Measurements from ENCODE around the gene PRSS33.

PRSS33 gene

DNA sequence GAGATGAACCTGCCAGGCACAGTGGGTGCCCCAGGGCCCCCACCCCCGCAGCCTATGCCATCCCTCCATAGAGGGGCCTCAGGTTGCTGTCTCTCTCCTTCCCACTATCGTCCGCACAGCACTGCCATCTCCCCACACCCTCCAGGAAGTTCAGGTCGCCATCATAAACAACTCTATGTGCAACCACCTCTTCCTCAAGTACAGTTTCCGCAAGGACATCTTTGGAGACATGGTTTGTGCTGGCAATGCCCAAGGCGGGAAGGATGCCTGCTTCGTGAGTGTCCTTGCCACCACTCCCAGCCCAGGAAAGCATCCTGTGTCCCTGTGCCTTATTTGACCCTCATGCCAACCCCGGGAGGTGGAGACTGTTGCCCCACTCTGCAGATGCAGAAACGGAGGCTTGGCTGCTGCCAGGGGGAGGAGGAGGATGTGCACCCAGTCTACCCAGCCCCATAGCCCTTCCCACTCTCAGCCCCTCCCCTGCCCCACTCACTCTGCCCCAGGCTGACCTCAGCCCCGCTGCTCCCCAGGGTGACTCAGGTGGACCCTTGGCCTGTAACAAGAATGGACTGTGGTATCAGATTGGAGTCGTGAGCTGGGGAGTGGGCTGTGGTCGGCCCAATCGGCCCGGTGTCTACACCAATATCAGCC lies 33.6 kb upstream of the PRSS33 start:
- no peak for DNase-seq

DNA sequence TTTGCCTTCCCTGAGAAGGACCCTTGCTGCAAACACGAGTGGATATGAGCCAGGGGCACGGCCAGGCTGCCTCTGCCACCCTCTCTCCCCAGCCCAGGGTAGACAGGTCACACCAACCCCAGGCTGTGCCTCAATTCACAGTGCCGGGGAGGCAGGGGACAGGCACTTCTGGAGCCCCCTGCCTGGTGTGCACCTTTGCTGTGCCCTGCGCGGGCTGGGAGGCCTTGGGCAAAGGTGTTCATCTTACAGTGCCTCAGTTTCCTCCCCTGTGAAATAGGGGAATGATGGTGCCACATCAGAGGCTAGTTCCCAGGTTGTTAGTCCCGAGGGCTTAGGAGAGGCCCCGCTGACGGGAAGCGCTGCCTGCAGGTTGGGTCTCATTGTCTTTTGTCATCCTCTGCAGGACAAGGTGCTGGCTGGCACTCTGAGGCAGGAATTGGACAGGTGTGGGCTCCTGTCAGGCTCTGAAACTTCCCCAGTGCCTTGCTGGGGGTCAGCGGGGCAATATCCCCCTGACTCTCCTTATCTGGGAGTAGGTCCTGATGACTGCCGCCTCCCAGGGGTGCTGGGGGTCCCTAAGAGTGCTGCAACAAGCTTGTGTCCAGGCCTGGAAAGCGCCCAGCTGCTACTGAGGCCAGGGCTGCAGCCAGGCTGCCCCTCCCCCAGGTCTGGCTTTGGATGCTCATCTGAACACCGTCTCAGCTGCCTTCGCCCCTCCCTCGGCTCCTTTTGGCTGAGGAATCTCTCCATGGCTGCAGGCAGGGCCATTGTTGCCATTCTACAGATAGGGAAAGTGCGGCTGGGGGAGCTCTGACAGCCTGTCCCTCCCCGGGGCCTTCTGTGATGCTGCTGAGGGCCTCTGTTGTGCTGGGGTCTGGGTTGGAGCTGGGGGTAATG lies 32.8 kb upstream of the PRSS33 start:
- no peak for DNase-seq

DNA sequence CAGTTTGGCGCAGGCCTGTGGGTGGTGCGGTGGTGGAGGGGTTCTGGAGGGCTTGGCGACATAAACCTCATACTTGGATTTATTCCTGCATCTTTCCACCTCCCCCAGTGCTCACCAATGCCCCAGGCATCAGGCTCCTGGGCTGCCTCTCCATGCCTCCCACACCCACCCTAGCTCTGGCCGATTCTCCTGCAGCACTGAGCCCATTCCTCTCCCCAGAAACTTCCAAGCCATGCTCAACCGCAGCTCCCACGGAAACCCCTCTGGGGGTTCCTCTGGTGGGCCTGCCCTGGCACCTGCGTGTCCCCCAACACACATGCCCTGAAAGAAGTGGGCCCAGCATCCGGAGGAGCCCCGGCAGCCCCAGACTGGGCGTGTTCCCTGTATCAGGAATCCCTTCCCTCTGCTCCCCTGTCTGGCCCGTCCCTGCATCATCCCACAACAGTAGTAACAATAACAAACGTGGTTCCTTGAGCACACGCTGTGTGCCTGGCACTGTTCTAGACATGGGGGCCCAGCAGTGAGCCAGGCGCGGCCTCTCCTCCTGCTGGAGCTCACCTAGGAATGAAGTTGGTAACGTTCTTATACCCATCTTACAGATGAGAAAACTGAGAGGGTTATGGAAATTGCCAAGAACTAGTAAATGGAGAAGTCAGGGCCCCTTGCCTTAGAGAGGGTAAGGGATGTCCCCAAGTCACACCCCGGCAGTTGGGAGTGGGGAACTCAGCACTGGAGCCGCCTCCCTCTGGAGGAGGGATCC lies 32.0 kb upstream of the PRSS33 start:
- DNase-seq, result no peak

DNA sequence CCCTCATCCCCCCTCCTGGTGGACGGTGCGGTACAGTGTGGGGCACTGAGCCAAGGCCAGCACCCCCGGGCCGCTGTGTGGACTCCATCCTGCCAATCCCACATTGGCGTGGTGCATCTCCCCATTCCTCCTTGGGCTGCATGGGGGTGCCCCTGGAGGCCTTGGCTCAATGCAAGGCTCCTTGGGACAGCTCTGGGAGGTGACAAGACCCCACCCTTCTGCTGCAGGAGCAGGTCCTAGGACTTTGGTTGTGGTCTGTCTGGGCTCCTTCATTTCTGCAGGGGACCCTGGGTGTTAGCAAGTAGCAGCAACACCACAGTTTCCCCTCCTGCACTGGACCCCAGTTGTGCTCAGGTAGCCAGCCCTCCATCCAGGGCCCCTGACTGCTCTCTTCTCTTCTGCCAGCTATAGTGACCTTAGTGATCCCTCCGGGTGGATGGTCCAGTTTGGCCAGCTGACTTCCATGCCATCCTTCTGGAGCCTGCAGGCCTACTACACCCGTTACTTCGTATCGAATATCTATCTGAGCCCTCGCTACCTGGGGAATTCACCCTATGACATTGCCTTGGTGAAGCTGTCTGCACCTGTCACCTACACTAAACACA lies 31.0 kb upstream of the PRSS33 start:
- DNase-seq, result no peak

DNA sequence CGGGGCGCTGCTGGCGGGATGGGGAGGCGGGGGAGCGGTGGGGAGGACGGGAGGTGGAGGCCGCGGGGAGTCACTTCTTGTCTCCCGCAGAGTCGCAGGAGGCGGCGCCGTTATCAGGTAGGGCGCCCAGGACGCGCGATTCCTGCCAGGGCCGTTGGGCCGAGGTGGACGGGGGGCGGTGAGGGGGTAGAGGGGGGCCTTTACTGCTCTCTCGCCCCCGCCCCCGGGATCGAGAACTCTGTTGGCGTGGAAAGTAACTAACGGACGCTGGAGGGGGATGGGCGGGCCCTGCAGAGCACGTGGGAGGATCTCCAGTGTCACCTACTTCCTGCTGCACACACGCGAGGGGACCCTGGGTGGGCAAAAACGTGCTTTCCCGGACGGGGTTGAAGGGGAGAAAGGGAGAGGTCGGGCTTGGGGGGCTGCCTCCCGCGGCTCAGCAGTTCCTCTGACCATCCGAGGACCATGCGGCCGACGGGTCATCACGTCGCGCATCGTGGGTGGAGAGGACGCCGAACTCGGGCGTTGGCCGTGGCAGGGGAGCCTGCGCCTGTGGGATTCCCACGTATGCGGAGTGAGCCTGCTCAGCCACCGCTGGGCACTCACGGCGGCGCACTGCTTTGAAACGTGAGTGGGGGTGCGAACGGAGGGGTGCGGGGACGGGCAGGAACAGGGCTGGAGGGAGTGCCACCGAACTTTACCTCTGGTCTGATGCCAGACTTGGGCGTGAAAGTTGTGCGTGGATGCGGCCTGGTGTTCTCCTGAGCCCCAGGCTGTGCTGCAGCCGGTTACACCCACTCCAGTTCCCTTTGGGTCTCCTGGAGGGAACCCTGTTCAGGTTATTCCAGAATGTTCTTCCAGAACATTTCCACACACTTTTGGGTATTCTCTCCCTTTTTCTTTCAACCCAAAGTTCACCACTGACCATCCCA lies 30.2 kb upstream of the PRSS33 start:
- no peak for DNase-seq

DNA sequence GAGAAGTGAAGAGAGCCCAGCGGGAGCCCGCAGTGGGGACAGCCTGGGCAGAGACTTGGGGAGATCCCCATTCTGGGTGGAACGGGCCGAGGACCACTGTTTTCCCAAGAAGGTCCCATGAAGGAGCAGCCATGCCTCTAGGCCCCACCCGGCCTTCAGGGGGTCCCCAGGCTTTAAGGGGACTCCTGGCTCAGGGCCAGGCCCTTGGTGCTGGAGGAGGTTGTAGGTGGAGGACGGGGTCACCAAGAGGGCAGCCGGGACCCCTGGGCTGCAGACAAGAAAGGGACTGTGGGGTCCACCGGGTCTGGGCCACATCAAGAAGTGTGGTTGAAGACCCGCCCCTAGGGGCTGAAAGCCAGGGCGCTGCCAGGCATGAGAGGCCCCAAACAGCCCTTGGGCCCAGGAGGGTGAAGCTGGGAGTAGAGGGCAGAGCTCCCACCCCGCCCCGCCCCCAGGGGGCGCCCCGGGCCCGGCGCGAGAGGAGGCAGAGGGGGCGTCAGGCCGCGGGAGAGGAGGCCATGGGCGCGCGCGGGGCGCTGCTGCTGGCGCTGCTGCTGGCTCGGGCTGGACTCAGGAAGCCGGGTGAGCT lies 29.5 kb upstream of the PRSS33 start, which contains the start of gene PRSS21:
Gene PRSS21, plus strand, starts transcription at position 487 of the 589 bp plus-strand sequence. Its CDS starts 32 bp downstream, at position 519.
- DNase-seq, result no peak

DNA sequence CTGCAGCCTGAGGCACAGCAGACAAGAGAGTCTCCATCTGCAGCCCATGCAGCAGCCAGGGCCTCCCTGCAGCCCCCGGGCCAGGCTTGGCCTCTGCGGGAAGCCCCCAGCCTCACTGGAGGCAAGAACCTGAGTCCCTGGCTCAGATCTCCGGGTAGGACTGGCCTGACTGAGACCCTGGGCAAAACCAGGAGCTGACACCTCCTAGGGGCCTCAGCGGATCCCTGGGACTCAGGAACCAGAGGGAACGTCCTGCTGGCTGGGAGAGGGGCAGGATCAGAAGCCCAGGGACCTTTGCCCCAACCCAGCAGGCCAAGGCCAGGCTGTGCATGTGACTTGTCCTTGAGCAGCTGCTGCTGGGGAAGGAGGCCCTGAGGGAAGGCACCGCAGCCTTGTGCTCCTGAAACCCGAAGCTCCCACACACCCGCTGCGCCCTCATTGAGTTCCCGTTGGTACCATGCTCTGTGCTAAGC lies 28.0 kb upstream of the PRSS33 start:
- no peak for DNase-seq

DNA sequence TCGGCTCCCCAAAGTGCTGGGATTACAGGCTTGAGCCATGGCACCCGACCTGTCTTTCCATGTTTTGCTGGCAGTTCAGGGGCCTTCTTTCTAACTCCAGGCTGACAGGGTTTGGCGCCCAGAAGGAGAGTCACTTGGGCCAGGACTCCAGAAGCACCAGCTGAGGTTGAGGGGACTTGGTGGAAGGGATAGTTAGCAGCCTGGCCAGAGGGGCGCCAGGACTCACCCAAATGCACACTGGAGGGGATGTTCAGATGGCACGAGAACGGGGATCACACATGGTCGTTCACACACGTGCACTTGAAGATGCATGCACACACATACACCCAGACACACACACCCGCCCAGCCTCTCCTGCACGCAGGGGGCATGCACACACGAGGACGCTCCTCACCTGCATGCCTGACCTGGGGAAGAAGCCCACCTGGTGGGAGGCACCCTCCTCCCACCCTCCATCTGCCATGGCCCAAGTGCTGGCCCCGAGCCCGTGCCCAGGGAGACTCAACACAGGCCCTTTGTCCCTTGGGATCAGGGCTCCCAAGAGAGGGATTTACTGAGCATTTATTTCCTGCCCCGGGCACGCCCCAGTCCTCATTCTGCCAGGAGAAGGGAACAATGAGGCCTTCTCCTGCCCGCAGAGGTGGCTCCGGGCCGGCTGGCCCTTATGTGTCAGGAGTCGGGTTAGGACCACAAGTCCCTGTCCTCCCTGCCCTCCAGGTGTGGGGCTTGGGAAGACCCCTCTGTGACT lies 27.4 kb upstream of the PRSS33 start:
- DNase-seq, result no peak

DNA sequence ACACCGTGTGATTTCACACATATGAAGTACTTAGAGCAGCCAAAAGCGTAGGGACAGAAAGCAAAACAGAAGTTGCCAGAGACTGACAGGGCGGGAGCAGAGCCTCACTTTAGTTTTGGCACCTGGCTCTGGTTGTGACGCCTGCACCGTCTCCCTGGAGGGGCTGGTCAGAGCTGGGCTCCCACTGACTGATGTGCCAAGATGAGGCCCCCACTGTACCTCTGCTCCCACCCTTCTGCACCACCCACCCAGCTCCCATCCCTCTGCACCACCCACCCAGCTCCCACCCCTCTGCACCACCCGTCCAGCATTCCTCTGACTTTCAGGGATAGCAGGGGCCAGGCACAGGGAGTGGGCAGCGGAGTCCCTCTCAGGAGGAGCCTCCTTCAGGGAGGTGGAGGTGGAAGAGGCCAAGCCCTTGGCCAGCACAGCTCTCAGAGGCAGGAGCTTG lies 26.4 kb upstream of the PRSS33 start:
- no peak for DNase-seq

DNA sequence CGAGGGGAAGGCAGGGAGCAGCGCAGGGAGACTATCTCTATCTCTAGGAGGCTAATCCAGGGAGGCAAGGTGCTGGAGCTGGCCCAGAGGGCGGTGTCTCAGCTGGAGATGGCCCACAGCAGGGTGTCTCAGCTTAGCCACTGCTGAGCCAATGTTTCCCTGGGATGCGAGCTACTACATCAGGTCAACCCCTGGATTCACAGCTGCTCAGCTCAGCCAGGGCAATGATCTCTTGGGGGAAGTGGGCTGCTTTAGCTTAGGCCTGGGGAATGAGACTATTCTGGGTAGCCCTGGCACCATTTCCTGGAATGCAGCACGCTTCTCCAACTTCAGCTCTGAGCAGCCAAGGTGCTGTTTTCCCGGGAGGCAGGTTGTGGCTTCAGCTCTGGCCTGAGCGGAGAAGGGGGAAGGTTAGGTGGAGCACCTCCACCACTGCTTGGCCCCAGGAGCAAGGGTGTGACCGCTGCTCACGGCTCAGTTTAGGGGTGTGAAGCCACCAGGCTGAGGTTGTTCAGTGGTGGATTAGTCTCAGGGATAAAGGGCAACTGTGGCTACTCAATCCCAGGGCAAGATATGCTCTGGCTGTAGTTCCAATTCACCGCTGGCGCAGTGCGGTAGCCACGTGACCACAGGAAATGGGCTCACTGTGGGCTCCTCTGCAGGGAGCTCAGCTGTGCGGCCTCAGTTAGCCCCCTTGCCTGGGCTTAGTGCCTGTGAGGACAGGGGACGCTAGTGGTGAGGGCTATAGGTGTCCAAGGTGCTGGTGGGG lies 24.5 kb upstream of the PRSS33 start:
- DNase-seq, result no peak

DNA sequence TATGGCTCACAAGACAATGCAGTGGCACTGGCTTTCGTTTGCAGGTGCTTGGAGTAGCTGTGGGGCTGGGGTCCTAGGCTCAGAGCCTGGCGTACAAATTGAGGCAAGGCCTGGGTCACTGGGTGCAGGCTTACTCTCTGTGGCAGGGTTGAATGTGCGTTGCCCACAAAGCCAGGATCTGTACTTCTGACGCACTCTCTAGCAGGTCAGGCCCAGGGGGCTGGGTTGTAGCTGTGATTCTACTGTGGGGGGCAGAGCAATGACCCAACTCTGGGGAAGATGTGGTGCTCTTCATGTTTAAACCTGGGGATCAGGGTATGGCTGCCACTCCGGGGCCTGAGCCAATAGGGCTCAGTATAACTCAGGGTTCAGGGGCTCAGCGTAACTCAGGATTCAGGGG lies 23.3 kb upstream of the PRSS33 start:
- no peak for DNase-seq

DNA sequence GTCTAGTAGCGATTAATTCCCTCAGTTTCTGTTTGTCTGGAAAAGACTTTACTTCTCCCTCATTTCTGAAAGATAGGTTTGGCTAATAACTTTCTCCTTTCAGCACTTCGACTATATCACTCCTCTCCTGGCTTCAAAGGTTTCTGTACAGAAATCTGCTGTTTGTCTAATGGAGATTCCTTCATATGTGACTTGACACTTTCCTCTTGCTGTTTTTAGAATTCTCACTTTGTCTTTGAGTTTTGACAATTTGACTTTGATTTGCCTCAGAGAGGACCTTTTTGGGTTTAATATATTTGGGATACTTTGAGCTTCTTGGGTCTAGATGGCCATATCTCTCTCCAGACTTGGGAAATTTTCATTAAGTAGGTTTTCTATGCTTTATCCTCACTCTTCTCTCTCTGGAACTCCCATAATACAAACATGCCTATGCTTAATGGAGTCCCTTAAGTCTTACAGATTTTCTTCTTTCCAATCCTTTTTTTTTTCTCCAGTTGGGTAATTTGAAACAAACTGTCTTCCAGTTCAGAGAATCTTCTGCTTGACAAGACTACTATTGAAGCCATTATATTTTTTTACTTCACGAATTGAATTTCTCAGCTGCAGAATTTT lies 21.9 kb upstream of the PRSS33 start:
- no peak for DNase-seq

DNA sequence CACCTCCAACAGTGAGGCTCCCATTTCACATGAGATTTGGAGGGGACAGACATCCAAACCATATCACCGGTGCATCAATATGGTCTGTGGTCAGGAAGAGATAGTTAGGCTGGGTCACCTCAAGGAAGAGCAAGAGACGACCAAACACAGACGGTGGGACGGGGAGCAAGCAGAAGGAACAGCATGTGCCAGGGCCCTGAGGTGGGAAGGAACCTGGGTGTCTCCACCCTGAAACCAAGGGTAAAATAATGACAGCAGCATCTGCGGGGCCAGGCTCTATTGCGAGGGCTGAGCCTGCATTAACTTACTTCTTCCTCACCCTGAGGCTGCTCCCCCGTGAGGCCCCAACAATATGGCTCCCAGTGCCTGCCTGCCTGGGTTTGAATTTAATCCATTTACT lies 20.8 kb upstream of the PRSS33 start:
- DNase-seq, result no peak

DNA sequence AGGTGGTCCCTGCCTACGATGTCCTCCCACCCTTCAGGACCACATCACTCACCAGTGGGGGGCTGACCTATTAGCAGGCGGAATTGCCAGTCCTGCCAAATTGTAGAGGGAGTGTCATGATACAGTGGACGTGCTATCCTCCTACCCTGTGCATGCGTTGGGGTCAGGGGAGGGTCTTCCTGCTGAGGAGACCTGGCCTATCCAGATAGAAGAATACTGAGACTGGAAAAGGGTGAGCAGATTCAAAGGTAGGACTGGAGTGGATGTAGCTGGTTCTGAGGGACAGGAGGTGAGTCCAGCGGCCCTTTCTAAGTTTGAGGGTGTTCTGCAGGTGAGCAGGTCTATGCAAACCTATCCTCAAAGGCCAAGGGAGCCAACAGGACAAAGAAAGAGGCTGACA lies 18.9 kb upstream of the PRSS33 start:
- DNase-seq, result no peak

DNA sequence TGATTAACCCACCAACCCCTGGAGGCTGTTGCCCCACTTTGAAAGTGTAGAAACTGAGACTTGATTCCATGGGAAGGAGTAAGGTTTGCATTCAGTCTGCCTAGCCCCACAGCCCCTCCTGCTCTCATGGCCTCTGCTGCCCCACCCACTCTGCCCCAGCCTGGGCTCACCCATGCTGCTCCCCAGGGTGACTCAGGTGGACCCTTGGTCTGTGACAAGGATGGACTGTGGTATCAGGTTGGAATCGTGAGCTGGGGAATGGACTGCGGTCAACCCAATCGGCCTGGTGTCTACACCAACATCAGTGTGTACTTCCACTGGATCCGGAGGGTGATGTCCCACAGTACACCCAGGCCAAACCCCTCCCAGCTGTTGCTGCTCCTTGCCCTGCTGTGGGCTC lies 17.4 kb upstream of the PRSS33 start:
- DNase-seq, result no peak

DNA sequence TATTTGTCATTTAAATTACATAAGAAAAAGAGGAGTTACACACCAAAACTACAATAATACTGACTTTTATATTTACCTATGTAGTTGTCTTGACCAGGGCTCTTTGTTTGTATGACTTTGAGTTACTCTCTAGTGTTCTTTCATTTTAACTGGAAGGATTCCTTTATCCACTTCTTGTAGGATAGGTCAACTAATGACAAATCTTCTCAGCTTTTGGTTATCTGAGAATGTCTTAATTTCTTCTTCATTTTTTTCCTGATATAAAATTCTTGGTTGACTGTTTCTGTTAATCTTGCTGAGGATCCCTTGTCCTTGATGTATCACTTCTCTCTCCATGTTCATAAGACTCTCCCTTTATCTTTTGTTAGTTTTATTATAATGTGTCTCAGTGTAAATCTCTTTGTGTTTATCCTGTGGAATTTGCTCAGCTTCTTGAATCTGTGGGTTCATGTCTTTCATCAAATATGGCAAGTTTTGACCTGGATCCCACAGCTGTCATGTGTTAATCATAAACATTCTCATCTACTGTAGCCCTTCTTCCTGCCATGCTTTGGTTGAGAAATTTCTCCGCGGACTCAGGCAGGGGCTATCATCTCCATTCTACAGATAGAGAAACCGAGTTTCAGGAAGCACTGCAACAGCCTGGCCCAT lies 16.3 kb upstream of the PRSS33 start:
- no peak for DNase-seq

DNA sequence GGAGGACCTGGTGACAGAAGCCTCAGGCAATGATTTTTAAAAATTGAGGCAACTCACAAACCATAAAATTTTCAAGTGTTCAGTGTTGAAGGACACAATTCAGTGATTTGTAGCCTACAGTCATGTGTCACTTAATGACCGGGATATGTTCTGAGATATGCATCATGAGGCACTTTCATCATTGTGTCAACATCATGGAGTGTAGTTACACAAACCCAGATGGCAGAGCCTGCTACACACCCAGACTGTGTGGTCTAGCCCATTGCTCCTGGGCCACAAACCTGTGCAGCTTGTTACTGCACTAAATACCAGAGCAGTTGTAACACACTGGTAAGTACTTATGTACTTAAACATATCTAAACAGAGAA lies 12.5 kb upstream of the PRSS33 start:
- no peak for DNase-seq

DNA sequence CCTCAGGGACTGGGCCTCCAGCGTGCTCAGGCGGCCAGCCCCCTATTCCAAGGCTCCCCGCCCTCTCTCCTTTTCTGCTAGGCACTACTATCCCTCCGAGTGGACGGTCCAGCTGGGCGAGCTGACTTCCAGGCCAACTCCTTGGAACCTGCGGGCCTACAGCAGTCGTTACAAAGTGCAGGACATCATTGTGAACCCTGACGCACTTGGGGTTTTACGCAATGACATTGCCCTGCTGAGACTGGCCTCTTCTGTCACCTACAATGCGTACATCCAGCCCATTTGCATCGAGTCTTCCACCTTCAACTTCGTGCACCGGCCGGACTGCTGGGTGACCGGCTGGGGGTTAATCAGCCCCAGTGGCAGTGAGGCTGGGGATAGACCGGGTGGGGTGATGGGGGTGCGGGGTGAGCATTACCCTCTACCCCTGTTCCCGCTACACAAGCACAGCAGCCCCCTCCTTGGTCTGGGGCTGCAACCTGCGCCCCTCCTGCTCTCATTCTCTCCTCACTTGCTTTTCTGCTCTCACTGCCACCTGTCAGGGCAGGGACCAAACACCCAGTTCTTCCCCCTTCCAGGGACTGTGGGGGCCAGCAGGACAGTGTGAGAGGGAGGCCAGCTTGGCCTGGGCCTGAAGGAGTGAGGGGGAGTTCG lies 12.0 kb upstream of the PRSS33 start:
- DNase-seq, result no peak
